GM04504 (cell line): ENCODE measurements around the gene HEXIM1.

ENCODE experiments used
- DNase-seq: peaks from one replicate; pipeline ENCODE4 v3.0.0-alpha.2; 2012; ENCODE audit warnings: low read depth

HEXIM1 gene, protein sequence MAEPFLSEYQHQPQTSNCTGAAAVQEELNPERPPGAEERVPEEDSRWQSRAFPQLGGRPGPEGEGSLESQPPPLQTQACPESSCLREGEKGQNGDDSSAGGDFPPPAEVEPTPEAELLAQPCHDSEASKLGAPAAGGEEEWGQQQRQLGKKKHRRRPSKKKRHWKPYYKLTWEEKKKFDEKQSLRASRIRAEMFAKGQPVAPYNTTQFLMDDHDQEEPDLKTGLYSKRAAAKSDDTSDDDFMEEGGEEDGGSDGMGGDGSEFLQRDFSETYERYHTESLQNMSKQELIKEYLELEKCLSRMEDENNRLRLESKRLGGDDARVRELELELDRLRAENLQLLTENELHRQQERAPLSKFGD

DNA sequence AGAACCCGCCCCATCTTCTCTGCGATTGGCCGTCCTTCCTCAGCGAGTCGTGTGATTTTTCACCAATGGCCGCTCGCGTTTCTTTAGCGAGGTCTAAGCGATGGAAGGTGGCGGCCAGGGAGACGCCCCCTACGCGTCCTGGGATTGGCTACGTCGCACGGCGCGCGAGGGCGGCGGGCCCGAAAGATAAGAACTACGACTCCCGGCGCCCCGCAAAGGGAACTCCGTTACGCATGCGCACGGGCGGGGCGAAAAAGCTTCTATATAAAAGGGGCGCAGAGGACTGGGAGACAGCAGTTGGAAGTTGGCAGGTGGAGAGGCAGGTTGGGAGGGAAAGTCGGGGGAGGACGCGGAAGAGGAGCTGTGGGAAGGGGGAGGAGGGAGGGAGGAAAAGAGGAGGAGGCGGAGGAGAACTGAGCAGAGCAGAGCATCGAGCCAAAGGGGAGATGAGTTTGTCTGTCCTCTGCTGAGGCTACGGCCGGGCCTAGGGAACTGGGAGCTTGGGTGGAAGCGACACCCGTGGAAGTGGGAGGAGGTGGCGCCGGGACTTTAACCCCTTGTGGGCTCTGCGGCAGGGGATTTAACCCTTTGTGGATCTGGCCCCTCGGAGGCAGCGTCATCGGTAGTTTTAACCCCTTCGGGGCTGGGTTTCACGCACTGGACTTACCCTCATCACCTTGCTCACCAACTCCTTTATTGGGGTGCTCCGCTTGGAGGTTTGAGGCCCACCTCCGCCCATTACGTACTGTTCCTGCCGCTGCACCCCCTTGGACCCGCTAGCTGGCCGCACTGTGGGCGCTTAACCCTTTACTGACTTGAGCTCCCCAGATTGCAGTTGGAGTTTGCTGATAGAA is at the start of gene HEXIM1:
TSS of gene HEXIM1 (plus strand) at position 293 of the 854 bp plus-strand sequence. CDS start 716 bp downstream, outside the sequence.
- DNase-seq, result peak; percentile 99

DNA sequence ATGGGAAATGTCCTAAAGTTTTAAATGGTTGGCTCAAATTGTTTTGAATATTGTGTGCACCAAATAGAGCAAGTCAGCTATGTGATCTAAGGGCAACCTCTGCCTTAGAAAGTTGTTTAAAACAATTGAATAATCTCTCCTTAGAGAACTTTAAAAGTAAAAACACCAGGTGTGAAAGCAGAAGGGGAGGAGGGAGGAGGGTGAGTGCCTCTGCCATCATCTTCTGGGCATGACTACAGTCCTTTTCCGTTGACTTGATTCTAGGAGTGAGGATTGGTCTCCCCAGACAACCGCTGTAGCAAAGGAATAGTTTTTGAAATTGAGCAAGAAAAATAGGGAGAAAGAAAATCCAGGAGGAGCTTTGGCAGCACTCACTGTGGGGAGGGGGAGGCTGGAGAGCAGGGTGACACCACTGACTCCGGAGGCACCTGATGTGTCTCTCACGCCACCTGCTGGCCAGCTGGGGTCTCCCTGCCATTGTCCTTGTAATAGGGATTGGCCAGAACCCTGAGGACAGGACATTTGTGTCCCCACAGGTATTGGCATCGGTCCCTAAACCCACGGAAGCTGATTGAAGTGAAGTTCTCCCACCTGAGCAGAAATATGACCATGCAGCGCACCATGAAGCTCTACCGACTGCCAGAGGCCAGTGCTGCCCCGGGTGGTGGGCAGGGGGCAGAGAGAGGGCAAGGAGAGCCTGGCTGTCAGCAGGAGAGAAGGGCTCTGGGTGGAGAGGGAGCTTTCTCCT is 49.2 kb upstream of the HEXIM1 start:
- peak; percentile 40 for DNase-seq

DNA sequence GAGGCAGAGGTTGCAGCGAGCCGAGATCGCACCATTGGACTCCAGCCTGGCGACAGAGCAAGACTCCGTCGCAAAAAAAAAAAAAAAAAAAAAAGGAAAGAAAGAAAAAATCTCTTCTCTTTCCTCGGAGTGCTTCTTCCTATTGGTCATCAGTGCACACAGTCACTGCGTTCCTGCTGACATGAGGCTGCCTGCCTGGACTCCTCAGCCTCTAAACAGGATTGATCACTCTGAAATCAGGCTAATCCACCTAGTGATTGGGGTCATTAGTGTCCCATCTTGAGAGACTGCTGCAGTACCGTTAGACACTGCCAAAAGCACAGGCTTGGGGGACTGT is 46.8 kb upstream of the HEXIM1 start:
- DNase-seq, result no peak

DNA sequence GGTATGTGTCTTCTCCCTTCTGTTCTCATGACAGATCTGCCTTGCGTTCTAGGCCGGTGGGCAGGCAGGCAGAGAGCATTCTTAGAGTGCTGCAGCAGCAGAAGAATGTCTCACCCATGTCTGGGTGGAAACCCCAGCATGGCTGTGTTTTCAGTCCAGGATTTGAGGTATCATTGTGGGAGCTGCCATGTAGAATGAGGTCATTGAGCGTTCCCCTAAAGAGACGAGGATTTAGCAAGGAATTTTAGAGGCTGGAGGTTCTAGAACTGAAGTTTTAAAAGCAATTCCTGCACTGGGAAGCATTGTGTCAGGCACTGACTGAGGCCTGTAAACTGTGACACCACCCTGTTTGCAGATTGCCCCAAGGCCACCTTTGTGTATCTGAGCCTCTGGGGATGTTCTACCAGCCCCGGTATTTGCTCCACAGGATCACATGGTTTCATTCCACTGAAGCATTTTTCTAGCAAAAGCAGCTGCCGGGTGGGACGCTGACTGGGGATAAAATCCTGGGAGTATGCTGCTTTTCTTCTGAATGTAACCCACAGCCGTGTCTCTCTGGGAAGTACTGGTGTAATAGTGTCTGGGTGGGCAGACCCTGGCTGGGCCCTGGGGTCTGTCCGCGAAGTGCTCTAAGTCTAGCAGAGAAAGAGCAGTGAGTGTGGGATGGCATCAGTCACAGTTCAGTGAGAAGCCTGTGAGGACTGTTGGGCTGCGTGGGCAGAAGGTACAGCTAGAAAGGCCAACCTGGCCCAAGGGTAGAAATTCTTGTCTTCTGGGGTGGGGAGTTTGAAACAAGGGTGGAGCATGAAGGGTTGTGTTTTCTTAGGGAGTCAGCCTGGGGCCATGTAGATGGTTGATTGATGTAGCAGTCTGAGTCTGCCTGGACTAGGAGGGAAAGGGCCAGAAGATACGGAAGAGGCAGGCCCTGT is 46.1 kb upstream of the HEXIM1 start:
- no peak for DNase-seq

DNA sequence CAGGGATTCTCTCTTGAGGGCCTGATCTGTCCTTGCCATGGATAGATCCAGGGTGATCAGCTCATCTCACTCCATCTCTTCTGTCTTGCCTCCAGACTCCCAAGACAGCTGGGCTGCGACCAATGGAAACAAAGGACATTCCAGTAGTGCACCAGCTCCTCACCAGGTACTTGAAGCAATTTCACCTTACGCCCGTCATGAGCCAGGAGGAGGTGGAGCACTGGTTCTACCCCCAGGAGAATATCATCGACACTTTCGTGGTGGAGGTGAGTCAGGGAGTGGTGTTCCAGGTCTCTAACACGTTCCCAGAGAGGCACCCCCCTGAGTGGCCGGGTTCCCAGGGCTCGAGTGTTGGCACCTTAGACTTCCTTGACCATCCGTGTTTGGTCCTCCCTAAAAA is 45.4 kb upstream of the HEXIM1 start:
- DNase-seq, result no peak

DNA sequence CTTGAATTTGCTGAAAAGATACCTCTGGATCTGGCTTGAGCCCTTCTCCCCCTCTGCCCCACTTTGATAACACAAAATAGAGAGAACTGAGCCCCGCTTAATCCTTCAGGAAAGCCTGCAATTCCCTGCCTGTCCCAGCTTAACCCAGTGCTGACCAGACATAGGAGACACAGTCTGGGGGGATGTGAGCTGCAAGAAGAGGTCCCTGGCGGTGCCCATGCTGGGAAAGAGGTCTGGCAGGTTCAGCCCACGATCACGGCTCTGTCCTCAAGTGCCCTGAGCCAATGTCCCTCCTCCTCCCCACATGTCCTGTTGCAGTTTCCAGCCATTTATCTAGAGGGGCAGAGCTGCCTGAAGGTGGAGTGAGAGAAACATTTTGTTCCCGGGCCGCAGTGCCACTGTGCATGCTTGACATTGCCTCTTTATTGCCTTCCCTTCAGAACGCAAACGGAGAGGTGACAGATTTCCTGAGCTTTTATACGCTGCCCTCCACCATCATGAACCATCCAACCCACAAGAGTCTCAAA is 44.9 kb upstream of the HEXIM1 start:
- no peak for DNase-seq

DNA sequence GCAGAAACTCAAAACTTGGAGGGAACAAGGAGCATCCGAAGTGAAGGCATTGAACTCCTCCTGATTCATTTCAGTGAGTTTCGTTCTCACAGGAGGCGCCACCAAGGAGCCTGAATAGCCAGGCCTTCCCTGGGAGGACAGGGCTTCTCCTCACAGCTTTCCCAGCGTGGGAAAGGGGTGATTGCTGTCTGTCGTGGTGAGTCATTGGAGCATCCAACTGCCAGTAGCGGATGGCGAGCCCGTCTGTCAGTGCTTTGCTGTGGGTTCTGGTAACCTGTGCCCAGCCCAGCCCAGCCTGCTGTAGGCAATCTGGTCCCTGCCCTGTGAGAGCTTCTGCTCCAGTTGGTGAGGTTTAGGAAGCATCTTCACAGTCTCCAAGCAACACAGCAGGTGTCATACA is 44.2 kb upstream of the HEXIM1 start:
- DNase-seq, result no peak

DNA sequence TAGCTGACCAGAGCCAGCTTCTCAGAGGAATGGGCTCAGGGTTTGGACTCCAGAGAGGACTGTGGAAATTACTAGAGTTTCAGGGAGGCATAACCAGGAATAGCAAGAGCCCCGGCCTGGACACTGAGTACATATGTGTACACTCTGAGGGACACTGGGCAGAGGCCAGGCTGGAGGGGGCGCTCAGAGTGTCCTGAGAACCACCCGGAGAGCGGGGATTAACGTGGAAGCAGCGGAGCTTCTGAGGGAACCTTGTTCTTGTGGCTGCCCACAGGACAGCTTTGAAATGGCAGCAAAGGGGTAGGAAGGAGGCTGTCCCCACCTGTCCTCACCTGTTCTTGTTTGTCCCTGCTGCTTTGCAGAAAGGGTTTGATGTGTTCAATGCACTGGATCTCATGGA is 43.8 kb upstream of the HEXIM1 start:
- no peak for DNase-seq

DNA sequence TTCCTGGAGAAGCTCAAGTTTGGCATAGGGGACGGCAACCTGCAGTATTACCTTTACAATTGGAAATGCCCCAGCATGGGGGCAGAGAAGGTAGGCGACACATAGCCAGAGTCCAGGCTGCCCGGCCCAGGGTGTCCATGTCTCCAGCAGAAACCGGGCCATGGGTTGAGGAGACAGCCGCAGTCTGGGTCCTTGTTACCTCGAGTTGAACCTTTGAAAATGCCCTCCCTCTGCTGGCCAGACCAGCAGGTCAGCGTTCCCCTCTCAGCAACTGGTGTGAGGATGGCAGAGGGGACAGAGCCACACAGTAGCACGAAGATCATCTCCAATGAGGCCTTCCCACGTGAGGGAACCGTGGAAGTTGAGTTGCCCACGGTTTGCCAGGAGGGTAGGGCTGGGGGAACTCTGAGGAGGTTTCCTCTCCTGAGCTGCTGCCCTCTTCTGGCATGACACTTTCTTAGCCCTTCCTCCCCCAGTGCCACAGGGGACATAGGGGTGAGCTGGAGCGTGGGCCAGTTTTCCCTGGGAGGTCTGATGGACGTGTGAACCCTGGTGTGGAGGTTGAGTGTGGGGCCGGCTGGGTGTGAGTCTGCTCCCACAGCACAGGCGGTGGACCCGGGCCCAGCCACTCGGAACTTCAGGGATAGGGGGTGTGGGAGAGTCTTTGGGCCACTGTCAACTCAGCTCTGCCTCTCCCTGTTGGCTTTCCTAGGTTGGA is 43.2 kb upstream of the HEXIM1 start:
- DNase-seq, result no peak

DNA sequence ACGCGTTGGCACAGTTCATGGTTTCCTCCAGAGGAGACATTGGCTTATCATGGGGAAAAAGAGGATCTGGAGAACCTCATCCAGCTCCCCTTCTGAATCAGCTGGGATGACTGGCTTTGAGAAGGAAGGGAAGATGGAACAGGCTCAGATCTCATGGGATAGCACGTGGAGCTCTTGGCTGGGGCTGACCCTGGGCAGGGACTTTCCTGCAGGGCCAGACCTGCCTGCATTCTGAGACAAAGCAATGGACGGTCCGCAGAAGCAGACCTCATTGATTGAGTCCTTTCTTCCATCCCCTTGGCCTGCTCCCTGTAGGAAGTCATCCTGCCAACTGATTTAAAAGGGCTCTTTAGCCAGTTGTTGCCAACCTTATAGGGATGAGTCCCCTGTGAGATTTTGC is 42.2 kb upstream of the HEXIM1 start:
- no peak for DNase-seq

DNA sequence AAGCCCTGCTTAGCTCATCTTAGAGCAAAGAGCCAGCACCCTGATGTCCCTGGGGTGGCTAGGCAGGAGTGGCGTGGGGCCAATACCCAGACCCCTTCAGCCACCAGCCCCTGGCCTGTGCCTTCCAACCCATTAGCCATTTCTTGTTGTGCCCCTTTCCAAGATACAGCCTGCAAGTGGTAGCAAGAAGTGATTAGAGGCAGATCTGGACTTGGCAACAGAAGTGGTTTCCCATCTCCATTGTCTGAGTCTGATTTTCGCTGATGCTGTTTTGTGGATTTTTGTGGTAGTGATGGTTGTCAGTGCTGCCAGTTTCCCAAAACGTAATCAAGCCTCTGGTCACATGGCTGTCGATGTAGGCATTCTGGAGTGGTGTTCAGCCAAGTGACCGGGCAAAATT is 41.7 kb upstream of the HEXIM1 start:
- no peak for DNase-seq

DNA sequence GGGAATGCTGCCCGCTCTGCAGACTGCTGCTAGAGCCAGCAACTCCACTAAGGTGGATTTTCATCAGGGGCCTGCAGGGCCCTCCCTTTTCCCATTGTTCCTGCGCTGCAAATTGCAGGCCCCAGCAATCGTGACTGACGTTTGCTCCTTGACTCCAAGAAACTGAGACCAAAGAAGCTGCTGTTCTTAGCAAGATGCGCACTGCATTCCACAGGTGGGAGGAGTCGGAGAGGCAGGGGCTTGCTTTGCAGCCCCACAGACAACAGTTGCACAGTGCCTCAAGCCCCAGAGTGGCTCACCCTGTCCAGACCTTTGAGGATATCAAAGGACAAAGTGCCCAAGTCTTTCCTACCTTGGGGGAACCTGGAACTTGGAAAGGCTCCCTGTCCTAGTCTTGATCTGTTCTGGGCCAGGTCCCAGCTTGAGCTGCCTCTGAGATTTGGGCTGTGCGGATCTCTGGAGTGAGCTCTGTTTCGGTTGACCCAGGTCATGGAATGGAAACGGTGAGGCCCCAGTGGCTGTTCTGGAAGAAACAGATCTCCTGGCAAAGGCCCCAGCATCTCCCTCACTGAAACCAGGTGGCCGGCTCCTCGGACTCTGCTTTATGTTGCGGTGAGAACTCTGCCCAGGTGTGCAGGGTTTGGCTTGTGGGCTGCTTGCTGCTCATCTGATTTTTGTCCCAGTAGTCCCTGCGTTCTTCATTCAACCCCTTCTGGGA is 40.8 kb upstream of the HEXIM1 start:
- no peak for DNase-seq

DNA sequence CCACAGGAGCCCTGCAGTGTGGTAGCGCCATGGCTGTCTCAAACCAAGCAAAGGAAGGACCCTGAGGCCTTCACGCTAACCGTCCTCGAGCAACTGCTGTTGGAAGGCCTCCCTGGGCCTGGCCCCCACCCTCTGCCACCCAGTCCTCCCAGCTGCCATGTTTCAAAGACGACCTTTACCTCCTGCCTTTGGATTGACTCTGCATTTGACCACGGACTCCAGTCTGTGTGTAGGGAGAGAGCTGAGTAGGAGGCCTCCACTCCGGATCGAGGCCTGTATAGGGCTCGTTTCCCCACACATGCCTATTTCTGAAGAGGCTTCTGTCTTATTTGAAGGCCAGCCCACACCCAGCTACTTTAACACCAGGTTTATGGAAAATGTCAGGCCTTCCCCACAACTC is 40.2 kb upstream of the HEXIM1 start:
- no peak for DNase-seq

DNA sequence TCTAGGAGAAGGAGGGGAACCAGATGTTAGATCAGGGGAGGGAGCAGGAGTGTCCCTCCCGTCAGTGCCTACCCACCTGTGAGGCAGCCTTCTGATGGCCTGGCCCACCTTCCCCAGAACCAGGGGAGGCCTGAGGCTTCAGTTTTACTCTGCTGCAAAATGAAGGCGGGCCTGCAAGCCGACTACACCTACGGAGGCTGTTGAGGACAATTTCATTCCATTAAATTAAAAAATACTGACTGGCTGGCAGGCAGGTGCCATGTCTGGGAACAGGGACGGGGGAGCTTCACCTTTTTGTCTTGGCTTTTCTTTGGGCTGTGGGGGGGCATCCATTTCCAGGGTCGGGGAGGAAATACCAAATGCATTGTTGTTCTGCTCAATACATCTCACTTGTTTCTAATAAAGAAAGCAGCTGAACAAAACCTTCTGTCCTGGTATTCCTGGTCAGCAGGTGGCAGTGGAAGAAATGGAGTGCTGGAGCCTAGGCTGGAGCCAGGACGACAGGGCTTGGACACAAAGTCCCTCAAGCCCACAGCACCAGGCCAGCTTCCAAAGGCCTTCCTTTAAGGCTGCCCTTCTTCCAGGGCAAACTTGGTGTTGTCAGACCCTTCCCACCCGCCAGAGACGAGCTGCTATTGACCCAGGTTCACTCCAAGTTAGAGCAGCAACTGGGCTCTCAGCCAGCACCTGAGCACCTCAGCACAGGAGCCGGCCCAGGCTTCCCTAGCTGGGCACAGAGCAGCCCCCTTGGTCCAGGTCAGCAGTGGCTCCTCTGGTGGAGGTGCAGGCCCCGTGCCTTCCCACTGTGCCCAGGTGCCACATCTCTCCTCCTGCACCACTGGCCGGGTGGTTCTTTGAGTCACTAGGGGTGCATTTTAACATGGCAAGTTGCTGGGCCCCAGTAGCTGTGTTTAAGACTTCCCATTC is 39.4 kb upstream of the HEXIM1 start:
- DNase-seq, result no peak

DNA sequence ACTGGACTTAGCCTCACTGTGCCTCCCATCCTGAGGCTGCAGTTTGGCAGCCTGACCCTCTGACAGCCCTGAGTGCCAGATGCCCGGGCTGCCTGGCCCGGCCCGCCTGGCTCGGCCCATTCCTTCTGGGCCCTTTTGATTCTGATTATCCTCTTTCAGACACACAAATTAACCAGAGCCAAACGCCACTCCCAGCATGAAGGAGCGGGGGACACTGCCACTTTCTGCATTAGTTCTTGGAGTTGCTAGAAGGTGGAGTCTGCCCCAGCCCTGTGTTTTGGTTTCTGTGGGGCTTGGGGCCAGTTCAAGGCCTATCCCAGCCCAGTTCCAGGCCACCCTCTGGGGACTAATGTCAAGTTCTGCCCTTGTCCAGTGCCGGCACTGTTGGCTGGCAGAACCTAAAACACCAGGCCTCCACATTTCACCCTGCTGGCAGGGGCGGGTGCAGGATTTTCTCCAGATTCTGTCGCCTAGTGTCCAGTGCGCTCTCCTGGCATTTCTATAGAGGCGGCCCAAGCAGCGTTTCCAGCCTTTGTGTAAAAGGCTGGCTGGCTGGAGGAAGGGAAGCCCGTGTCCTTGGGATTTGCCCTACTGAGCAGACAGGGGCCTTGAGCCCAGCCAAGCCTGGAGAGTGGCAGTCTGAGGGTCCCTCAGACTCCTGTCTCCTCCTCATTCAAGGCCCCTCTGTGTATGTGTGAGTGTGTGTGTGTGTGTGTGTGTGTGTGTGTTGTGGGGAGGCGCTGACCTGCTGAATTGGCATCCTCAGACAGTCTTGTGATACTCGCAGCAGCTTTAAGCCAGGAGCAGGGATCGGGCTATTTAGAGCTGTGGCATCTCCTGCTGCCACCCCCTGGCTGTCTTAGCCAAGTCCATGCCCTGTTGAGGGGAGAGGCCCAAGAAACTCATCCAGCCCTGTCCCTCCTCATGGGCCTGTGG is 37.3 kb upstream of the HEXIM1 start:
- no peak for DNase-seq

DNA sequence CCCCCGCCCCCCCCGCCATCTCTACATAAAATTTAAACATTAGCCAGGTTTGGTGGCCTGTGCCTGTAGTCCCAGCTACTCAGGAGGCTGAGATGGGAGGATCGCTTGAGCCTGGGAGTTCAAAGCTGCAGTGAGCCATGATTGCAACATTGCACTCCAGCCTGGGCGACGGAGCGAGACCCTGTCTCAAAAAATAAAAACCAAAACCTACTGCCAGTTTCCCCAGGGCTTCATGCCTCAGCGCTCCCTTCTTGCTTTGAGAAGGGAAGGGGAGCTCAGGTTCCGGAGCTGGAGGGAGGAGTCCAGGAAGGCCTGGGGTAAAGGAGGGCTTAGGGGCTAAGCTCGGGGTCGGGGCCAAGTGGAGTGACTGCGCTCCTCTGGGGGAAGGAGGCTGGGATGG is 36.4 kb upstream of the HEXIM1 start:
- no peak for DNase-seq

DNA sequence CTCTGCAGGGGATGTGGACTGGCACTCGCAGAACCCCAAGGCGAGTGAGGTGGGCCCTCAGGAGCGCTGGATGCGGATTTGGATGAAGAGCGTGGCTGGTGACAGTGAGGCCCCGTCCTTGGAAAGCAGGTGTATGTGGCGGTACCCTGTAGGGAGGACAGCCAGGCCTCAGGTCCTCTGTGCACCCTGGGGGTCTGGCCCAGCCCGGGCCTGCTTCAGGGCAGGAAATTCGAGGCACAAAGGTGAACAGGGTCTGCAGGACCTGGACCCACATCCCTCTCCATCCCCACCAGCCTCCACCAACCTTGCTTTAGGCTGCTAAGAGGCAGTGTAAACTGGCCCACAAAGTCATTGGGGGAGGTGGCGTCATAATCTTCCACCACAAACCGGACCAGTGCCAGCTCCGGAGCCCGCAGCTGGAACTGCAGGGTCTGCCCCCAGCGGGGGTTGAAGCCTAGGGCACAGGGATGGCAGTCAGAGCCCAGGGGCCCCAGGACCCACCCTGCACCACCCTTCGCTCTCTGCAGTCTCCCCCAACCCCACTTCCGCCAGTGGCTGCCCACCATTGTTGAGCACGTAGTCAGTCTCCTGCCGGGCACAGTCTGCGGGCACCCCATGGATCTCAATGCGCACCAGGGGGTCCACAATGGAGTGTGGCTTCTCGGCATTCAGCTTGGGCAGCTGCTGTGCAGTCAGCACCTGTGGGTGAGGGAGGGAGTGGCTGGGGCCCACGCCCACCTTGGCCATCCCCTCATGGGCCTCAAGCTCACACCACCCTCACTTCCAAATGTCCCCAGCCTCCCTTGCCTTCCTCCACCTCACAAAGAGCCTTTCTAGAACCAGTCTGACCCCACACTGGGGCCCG is 35.5 kb upstream of the HEXIM1 start:
- DNase-seq, result no peak
